Measurements from ENCODE around the gene SAFB2.
A peak's percentile ranks its signal among the peaks of the same experiment; 100 is the strongest.

The SAFB2 gene

GRCh38 chr19:5622465-5623396, at the start of gene SAFB2, which contains the start of gene SAFB:
Gene SAFB2, minus strand, starts transcription at chr19:5622776. Its CDS starts 61 bp downstream, at chr19:5622715.
Gene SAFB, plus strand, starts transcription at chr19:5623083. Its CDS starts 123 bp downstream, at chr19:5623206.
- DNase-seq = peak; percentile 95

GRCh38 chr19:5671600-5671999, 49.0 kb upstream of the SAFB2 start:
- no peak for DNase-seq

- no peak for DNase-seq
Measured at GRCh38 chr19:5669212-5669611, 46.6 kb upstream of the SAFB2 start.

GRCh38 chr19:5667751-5668271, 45.2 kb upstream of the SAFB2 start:
- DNase-seq = no peak

GRCh38 chr19:5666921-5667610, 44.5 kb upstream of the SAFB2 start:
- DNase-seq = no peak

- peak; percentile 29 for DNase-seq
Measured at GRCh38 chr19:5665781-5666513, 43.4 kb upstream of the SAFB2 start.

- no peak for DNase-seq
Measured at GRCh38 chr19:5664515-5664914, 41.9 kb upstream of the SAFB2 start.

GRCh38 chr19:5663904-5664303, 41.3 kb upstream of the SAFB2 start:
- DNase-seq = no peak

- no peak for DNase-seq
Measured at GRCh38 chr19:5661483-5661882, 38.9 kb upstream of the SAFB2 start.

GRCh38 chr19:5655412-5655811, 32.8 kb upstream of the SAFB2 start:
- no peak for DNase-seq

GRCh38 chr19:5654931-5655330, 32.4 kb upstream of the SAFB2 start:
- no peak for DNase-seq

- DNase-seq = no peak
Measured at GRCh38 chr19:5652261-5652660, 29.7 kb upstream of the SAFB2 start.

GRCh38 chr19:5651361-5651760, 28.8 kb upstream of the SAFB2 start:
- DNase-seq = no peak

GRCh38 chr19:5648464-5648863, 25.9 kb upstream of the SAFB2 start:
- no peak for DNase-seq

GRCh38 chr19:5646703-5647102, 24.1 kb upstream of the SAFB2 start:
- no peak for DNase-seq

GRCh38 chr19:5645409-5645808, 22.8 kb upstream of the SAFB2 start:
- no peak for DNase-seq

- no peak for DNase-seq
Measured at GRCh38 chr19:5644037-5644436, 21.5 kb upstream of the SAFB2 start.

- no peak for DNase-seq
Measured at GRCh38 chr19:5643060-5643459, 20.5 kb upstream of the SAFB2 start.

GRCh38 chr19:5642204-5642603, 19.6 kb upstream of the SAFB2 start:
- DNase-seq = no peak

- DNase-seq = no peak
Measured at GRCh38 chr19:5641171-5641570, 18.6 kb upstream of the SAFB2 start.

GRCh38 chr19:5637971-5638370, 15.4 kb upstream of the SAFB2 start:
- no peak for DNase-seq

- DNase-seq = no peak
Measured at GRCh38 chr19:5635427-5635826, 12.9 kb upstream of the SAFB2 start.

GRCh38 chr19:5632657-5633056, 10.1 kb upstream of the SAFB2 start:
- no peak for DNase-seq
